Mucosa of descending colon (tissue), 3 donors: ENCODE results near the gene ATP2A2. TPM values are rescaled to one million over a fixed set of nuclear protein-coding genes. Genes with fewer than 3 reads are reported as not detected.

Source experiments
- ATAC-seq: fragments of 200-7000 bp; cut with Tn5 transposase; one replicate; pipeline ENCODE4 v1.9.1; 2020; ENCODE audit warnings: mild to moderate bottlenecking, moderate library complexity
- DNase-seq, 3 donors: peaks; one replicate each; pipeline ENCODE4 v3.0.0-alpha.2; 2020
- H3K36me3 ChIP-seq: fragments of 200-600 bp; one replicate; pipeline ENCODE4 v1.8.0; 2021; ENCODE audit warnings: low read depth, mild to moderate bottlenecking
- H3K4me1 ChIP-seq: fragments of 200-600 bp; one replicate; pipeline ENCODE4 v1.8.0; 2021; ENCODE audit warnings: low read depth, mild to moderate bottlenecking
- H3K4me3 ChIP-seq: fragments of 200-600 bp; one replicate; pipeline ENCODE4 v1.8.0; 2021; ENCODE audit warnings: mild to moderate bottlenecking
- H3K9me3 ChIP-seq: fragments of 200-600 bp; one replicate; pipeline ENCODE4 v1.8.0; 2021; ENCODE audit warnings: mild to moderate bottlenecking
- CTCF ChIP-seq: fragments of 200-600 bp; IDR thresholded peaks from one replicate; pipeline ENCODE4 v1.8.0; 2022; ENCODE audit warnings: antibody characterized with exemption, mild to moderate bottlenecking
- intact Hi-C, 2 donors: fragments of 100-400 bp; cut with DNase I in 1 of 2; cut with micrococcal nuclease in 1 of 2; formaldehyde crosslinking; loops; one replicate each; pipeline versions ENCODE4 v1.11.0 to v1.11.1; 2022; cut with DNase I, micrococcal nuclease
- total RNA-seq, 3 donors: library from RNA; stranded (reverse); fragmentation: NEBNext Ultra II Directional in 2 of 3; extraction: Animal tissue kit (Norgen Biotek cat#: 25700) in 2 of 3; gene quantifications; one replicate each; pipeline versions ENCODE4 v1.2.1 to v1.2.4, GENCODE V29; 2021 to 2023
- donor health status: DM: no; HTN: no; CAD: no; lungs with moderate emphysema.
- donor health status: DM: no; HTN: no; CAD: no.
- donor health status: DM: no; HTN: yes; CAD: no.

The ATP2A2 gene
- total RNA-seq, 3 donors from 2014 or later, result 242 to 287 (median 259) TPM

- intact Hi-C loops, result loop anchor here in 1 of 2 donors (5.0 kb wide), 1 partner anchor 35 kb away; the partner anchor contains the start of gene ATP2A2
- no peak overlapping the region for H3K4me3 ChIP-seq
- DNase-seq (peak; percentile 84 to 86 (median 86)), ATAC-seq (peak; percentile 86)
- TF ChIP-seq CTCF, result no peak
- no peaks in the 10 kb centered on the region for H3K9me3 ChIP-seq
- no peaks in the 10 kb centered on the region for H3K36me3 ChIP-seq
- H3K4me1 ChIP-seq, result peaks cover 43% of the 10 kb centered on the region
These were observed 33.5 kb upstream of the ATP2A2 start for GRCh38 chr12:110247340-110248095.

GRCh38 chr12:110248096-110248447, 33.0 kb upstream of the ATP2A2 start:
- intact Hi-C loops, result loop anchor here in 1 of 2 donors (5.0 kb wide), 1 partner anchor 34 kb away; the partner anchor contains the start of gene ATP2A2
- no peaks in the 10 kb centered on the region for H3K36me3 ChIP-seq
- TF ChIP-seq CTCF, result no peak
- H3K4me3 ChIP-seq, result no peak overlapping the region
- DNase-seq (peak in 2 of 3 donors; percentile 47 to 48), ATAC-seq (no peak)
- H3K9me3 ChIP-seq, result no peaks in the 10 kb centered on the region
- H3K4me1 ChIP-seq, result peaks cover 43% of the 10 kb centered on the region

GRCh38 chr12:110249105-110249504, 31.9 kb upstream of the ATP2A2 start:
- ATAC-seq, result no peak
- H3K4me3 ChIP-seq, result no peak overlapping the region
- intact Hi-C loops, result loop anchor here in 1 of 2 donors (5.0 kb wide), 1 partner anchor 33 kb away; the partner anchor contains the start of gene ATP2A2
- peaks cover 43% of the 10 kb centered on the region for H3K4me1 ChIP-seq
- H3K9me3 ChIP-seq, result no peaks in the 10 kb centered on the region
- H3K36me3 ChIP-seq, result no peaks in the 10 kb centered on the region
- no peak for TF ChIP-seq CTCF
- DNase-seq, result peak in 1 of 3 donors; percentile 43

GRCh38 chr12:110249716-110250225, 31.3 kb upstream of the ATP2A2 start:
- ATAC-seq (peak; percentile 63), DNase-seq (peak; percentile 62 to 83 (median 75))
- intact Hi-C loops, result loop anchor here in 1 of 2 donors (5.0 kb wide), 1 partner anchor 33 kb away; the partner anchor contains the start of gene ATP2A2
- Histone ChIP-seq H3K4me1 (peaks cover 43% of the 10 kb centered on the region), H3K9me3 (no peaks in the 10 kb centered on the region), H3K36me3 (no peaks in the 10 kb centered on the region), H3K4me3 (no peak overlapping the region)
- no peak for TF ChIP-seq CTCF

GRCh38 chr12:110251381-110251780, 29.7 kb upstream of the ATP2A2 start:
- H3K36me3 ChIP-seq, result no peaks in the 10 kb centered on the region
- TF ChIP-seq CTCF, result no peak

More at GRCh38 chr12:110251381-110251780, 29.7 kb upstream of the ATP2A2 start:
- Histone ChIP-seq H3K9me3 (no peaks in the 10 kb centered on the region), H3K4me3 (no peak overlapping the region), H3K4me1 (peaks cover 28% of the 10 kb centered on the region)
- DNase-seq, result no peak
- no peak for ATAC-seq
- intact Hi-C loops, result no loop called here
